Type B pancreatic cell (in vitro differentiated cells): ENCODE measurements around the gene GPR180. TPM values are rescaled to one million over a fixed set of nuclear protein-coding genes. Genes with fewer than 3 reads are reported as not detected.

Experiments
- DNase-seq: peaks from one replicate; pipeline ENCODE4 v3.0.0; 2021; ENCODE audit warnings: mixed read lengths; ENCODE audit not compliant: unreplicated experiment; ENCODE audit errors: extremely low spot score
- H3K27ac Mint-ChIP-seq: 2 replicates; pipeline ENCODE4 v1.8.0; 2021; ENCODE audit warnings: mild to moderate bottlenecking, mixed read lengths
- H3K27me3 Mint-ChIP-seq: 2 replicates; pipeline ENCODE4 v1.8.0; 2021; ENCODE audit warnings: mixed read lengths
- H3K36me3 Mint-ChIP-seq: 2 replicates; pipeline ENCODE4 v1.8.0; 2021; ENCODE audit warnings: mixed read lengths
- H3K4me1 Mint-ChIP-seq: one replicate; pipeline ENCODE4 v1.8.0; 2021; ENCODE audit warnings: mixed read lengths; ENCODE audit not compliant: unreplicated experiment
- H3K4me3 Mint-ChIP-seq: 2 replicates; pipeline ENCODE4 v1.8.0; 2021; ENCODE audit warnings: mild to moderate bottlenecking, mixed read lengths
- H3K9me3 Mint-ChIP-seq: 2 replicates; pipeline ENCODE4 v1.8.0; 2021; ENCODE audit warnings: mixed read lengths
- CTCF ChIP-seq: fragments of 200-600 bp; sonication (generic); conservative IDR thresholded peaks from 2 replicates; pipeline ENCODE4 v1.5.0; 2021; ENCODE audit warnings: antibody characterized with exemption, mild to moderate bottlenecking
- total RNA-seq: library from RNA; stranded (reverse); gene quantifications from 2 replicates; pipeline ENCODE4 v1.2.1, GENCODE V29; 2021; ENCODE audit warnings: low replicate concordance

Gene GPR180
- total RNA-seq, 1 donor from 2014 or later, result 6.6 TPM

- Mint-ChIP-seq H3K4me3 (no peak overlapping the region), H3K27ac (no peak overlapping the region)
Measured at GRCh38 chr13:94659598-94659946, 57.9 kb downstream of the GPR180 start.

GRCh38 chr13:94660695-94661326 is 59.2 kb downstream of the GPR180 start:
- Mint-ChIP-seq H3K4me3 (no peak overlapping the region), H3K36me3 (no peaks in the 10 kb centered on the region), H3K9me3 (no peaks in the 10 kb centered on the region), H3K27ac (no peak overlapping the region), H3K27me3 (peaks cover 56% of the 10 kb centered on the region), H3K4me1 (peaks cover 27% of the 10 kb centered on the region)
- TF ChIP-seq CTCF, result peak; percentile 70
- DNase-seq, result no peak

More at GRCh38 chr13:94659598-94659946, 57.9 kb downstream of the GPR180 start:
- no peak for TF ChIP-seq CTCF
- no peak for DNase-seq
- no peaks in the 10 kb centered on the region for H3K36me3 Mint-ChIP-seq
- H3K4me1 Mint-ChIP-seq, result peaks cover 27% of the 10 kb centered on the region
- H3K27me3 Mint-ChIP-seq, result peaks cover 43% of the 10 kb centered on the region
- H3K9me3 Mint-ChIP-seq, result no peaks in the 10 kb centered on the region

- peaks cover 27% of the 10 kb centered on the region for H3K4me1 Mint-ChIP-seq
- DNase-seq, result no peak
- no peak overlapping the region for H3K27ac Mint-ChIP-seq
- H3K36me3 Mint-ChIP-seq, result no peaks in the 10 kb centered on the region
- no peaks in the 10 kb centered on the region for H3K9me3 Mint-ChIP-seq
- H3K4me3 Mint-ChIP-seq, result no peak overlapping the region
- no peak for TF ChIP-seq CTCF
- H3K27me3 Mint-ChIP-seq, result peaks cover 62% of the 10 kb centered on the region
Measured at GRCh38 chr13:94661406-94661805, 59.7 kb downstream of the GPR180 start.

GRCh38 chr13:94662274-94662945 is 60.8 kb downstream of the GPR180 start:
- no peaks in the 10 kb centered on the region for H3K9me3 Mint-ChIP-seq
- DNase-seq, result no peak
- H3K27ac Mint-ChIP-seq, result no peak overlapping the region
- no peaks in the 10 kb centered on the region for H3K36me3 Mint-ChIP-seq
- peaks cover 68% of the 10 kb centered on the region for H3K27me3 Mint-ChIP-seq
- TF ChIP-seq CTCF, result no peak
- H3K4me3 Mint-ChIP-seq, result no peak overlapping the region
- peaks cover 27% of the 10 kb centered on the region for H3K4me1 Mint-ChIP-seq

- no peak overlapping the region for H3K4me3 Mint-ChIP-seq
- no peak overlapping the region for H3K27ac Mint-ChIP-seq
- H3K36me3 Mint-ChIP-seq, result no peaks in the 10 kb centered on the region
- H3K27me3 Mint-ChIP-seq, result peaks cover 66% of the 10 kb centered on the region
- H3K9me3 Mint-ChIP-seq, result no peaks in the 10 kb centered on the region
- H3K4me1 Mint-ChIP-seq, result peaks cover 27% of the 10 kb centered on the region
- TF ChIP-seq CTCF, result no peak
- DNase-seq, result no peak
Measured at GRCh38 chr13:94664889-94665288, 63.2 kb downstream of the GPR180 start.
